HG02763 (cell line): Measurements from ENCODE around the gene HOXB6.

Experiments
- ATAC-seq: cut with Tn5 transposase; IDR thresholded peaks from one replicate; pipeline ENCODE4 v1.9.1; 2021; ENCODE audit warnings: mild to moderate bottlenecking, moderate library complexity; ENCODE audit not compliant: unreplicated experiment

The HOXB6 gene

GRCh38 chr17:48624118-48624517, 19.3 kb upstream of the HOXB6 start:
- ATAC-seq: no peak

GRCh38 chr17:48623583-48623982, 18.8 kb upstream of the HOXB6 start:
- ATAC-seq: no peak

GRCh38 chr17:48622857-48623256, 18.1 kb upstream of the HOXB6 start:
- no peak for ATAC-seq

GRCh38 chr17:48621410-48622392, 16.9 kb upstream of the HOXB6 start:
- no peak for ATAC-seq

- no peak for ATAC-seq
Observed at GRCh38 chr17:48620461-48621139, 15.8 kb upstream of the HOXB6 start.

GRCh38 chr17:48619826-48620449, 15.2 kb upstream of the HOXB6 start:
- ATAC-seq: no peak

GRCh38 chr17:48618256-48618896, 13.6 kb upstream of the HOXB6 start:
- ATAC-seq: no peak

GRCh38 chr17:48617471-48618255, 12.9 kb upstream of the HOXB6 start:
- ATAC-seq: no peak

- no peak for ATAC-seq
Observed at GRCh38 chr17:48616717-48617470, 12.1 kb upstream of the HOXB6 start.

- ATAC-seq: no peak
Observed at GRCh38 chr17:48615963-48616716, 11.4 kb upstream of the HOXB6 start.

- no peak for ATAC-seq
Observed at GRCh38 chr17:48615047-48615962, 10.5 kb upstream of the HOXB6 start, which contains the start of gene HOXB8. HOXB8 (minus strand) TSS chr17:48615292; CDS start chr17:48614704, 588 bp downstream.

GRCh38 chr17:48613862-48614694, 9.3 kb upstream of the HOXB6 start:
- no peak for ATAC-seq

GRCh38 chr17:48612854-48613691, 8.3 kb upstream of the HOXB6 start:
- ATAC-seq: no peak

- no peak for ATAC-seq
Observed at GRCh38 chr17:48612456-48612853, 7.7 kb upstream of the HOXB6 start.

- ATAC-seq: no peak
Observed at GRCh38 chr17:48611681-48612455, 7.1 kb upstream of the HOXB6 start.
